Measurements from ENCODE around the gene COL19A1. TPM values are rescaled to one million over a fixed set of nuclear protein-coding genes. Genes with fewer than 3 reads are reported as not detected.

Gene COL19A1
- total and polyA plus RNA-seq, 4 donors = 0.09 to 4.4 (median 0.80) TPM; not detected in 1

DNA sequence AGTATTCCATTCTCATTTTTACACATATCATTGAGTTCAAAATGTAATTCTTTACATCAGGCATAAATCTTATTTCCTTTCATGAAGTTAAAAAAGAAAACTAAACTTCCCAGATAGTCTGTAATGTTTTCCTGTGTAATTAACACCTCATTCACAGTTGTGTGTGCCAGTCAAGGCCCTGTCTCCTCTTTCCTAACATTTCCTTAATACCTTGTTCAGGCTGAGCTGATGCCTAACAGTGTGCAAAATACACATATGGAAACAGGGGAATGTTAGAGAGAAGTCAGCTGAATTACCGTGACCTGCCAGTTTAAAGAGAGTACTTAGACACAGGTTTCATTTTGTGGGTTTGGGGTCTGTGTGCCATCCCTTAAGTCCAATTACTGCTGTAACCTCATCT is 227.8 kb downstream of the COL19A1 start:
- Histone ChIP-seq H3K4me1 (ENCODE audit: control insufficient read depth in 5 of 5, insufficient read depth in 5 of 5, low read length in 5 of 5) (peaks cover 0 to 5% (median 0%) of the 10 kb centered on the region in 5 donors), H3K36me3 (ENCODE audit: control insufficient read depth in 4 of 4, insufficient read depth in 4 of 4, low read length in 4 of 4) (no peaks in the 10 kb centered on the region), H3K9ac (ENCODE audit: insufficient read depth in 1 of 2, low read length in 2 of 2) (no peak overlapping the region), H3K27me3 (ENCODE audit: control insufficient read depth in 3 of 3, insufficient read depth in 3 of 3, low read length in 2 of 3) (no peaks in the 10 kb centered on the region), H3K4me3 (no peak overlapping the region), H3K9me3 (ENCODE audit: control insufficient read depth in 4 of 4, insufficient read depth in 3 of 4, low read length in 3 of 4) (no peaks in the 10 kb centered on the region), H3K27ac (ENCODE audit: low read depth in 1 of 2, low read length in 1 of 2) (no peak overlapping the region)
- TF ChIP-seq, protein P1, sequence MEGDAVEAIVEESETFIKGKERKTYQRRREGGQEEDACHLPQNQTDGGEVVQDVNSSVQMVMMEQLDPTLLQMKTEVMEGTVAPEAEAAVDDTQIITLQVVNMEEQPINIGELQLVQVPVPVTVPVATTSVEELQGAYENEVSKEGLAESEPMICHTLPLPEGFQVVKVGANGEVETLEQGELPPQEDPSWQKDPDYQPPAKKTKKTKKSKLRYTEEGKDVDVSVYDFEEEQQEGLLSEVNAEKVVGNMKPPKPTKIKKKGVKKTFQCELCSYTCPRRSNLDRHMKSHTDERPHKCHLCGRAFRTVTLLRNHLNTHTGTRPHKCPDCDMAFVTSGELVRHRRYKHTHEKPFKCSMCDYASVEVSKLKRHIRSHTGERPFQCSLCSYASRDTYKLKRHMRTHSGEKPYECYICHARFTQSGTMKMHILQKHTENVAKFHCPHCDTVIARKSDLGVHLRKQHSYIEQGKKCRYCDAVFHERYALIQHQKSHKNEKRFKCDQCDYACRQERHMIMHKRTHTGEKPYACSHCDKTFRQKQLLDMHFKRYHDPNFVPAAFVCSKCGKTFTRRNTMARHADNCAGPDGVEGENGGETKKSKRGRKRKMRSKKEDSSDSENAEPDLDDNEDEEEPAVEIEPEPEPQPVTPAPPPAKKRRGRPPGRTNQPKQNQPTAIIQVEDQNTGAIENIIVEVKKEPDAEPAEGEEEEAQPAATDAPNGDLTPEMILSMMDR (IDR thresholded peaks at IDR 0.05; ENCODE audit: control extremely low read depth, extremely low read depth) = no peak
- 82 to 89% methylated on average over 1 of the region's 1 CpG for WGBS, 2 donors
- ATAC-seq (ENCODE audit: insufficient read depth, low FRiP score) (no peak), DNase-seq (no peak)

DNA sequence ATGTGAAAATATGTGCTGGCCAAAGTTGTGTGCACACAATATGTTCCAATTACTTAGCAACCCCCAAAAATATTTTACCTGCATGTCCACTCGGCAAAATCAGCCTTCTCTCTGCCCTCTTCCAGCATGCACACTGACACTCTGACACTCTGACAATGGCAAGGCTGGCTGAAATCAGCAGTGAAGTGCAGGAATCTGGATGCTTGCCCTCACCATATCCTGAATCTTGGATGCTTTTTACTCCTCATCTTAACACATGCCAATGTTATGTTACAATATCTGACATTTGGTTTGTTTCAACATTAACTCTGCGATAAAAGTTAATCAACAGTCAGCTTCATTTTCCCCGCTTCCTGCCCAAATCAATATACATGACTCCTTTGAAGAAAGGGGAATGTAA is 233.4 kb downstream of the COL19A1 start:
- Histone ChIP-seq H3K36me3 (ENCODE audit: control insufficient read depth in 4 of 4, insufficient read depth in 4 of 4, low read length in 4 of 4) (no peaks in the 10 kb centered on the region), H3K9me3 (ENCODE audit: control insufficient read depth in 4 of 4, insufficient read depth in 3 of 4, low read length in 3 of 4) (no peaks in the 10 kb centered on the region), H3K9ac (ENCODE audit: insufficient read depth in 1 of 2, low read length in 2 of 2) (no peak overlapping the region), H3K27ac (ENCODE audit: low read depth in 1 of 2, low read length in 1 of 2) (no peak overlapping the region), H3K4me3 (no peak overlapping the region), H3K27me3 (ENCODE audit: control insufficient read depth in 3 of 3, insufficient read depth in 3 of 3, low read length in 2 of 3) (no peaks in the 10 kb centered on the region), H3K4me1 (ENCODE audit: control insufficient read depth in 5 of 5, insufficient read depth in 5 of 5, low read length in 5 of 5) (peaks cover 0 to 10% (median 0%) of the 10 kb centered on the region in 5 donors)
- ATAC-seq (ENCODE audit: insufficient read depth, low FRiP score) (no peak), DNase-seq (peak; percentile 23 to 48 (median 38))
- TF ChIP-seq, protein P1 (IDR thresholded peaks at IDR 0.05; ENCODE audit: control extremely low read depth, extremely low read depth) = no peak
- 62 to 76% methylated on average over 3 of the region's 3 CpGs for WGBS, 2 donors

DNA sequence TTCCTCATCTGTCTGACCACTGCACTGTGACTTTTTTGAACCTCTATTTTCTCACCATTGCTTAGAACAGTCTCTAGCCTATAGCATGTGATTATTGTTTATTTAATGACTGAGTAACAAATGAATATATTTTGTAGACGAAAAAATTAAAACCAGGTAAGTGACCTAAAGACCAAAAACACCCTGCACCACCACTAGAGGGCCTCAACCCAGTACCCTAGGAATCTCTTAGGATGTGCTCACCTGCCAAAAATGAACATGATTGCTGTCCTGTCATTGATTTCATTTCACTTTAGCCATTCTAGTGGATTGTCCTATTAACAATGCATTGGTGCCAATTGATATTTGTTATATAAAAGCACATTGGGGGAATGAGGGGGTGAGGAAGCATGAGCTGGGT is 237.4 kb downstream of the COL19A1 start:
- H3K27ac ChIP-seq (ENCODE audit: low read depth in 1 of 2, low read length in 1 of 2) = no peak overlapping the region
- 81 to 82% methylated on average over 1 of the region's 1 CpG for WGBS, 2 donors
- TF ChIP-seq, protein P1 (IDR thresholded peaks at IDR 0.05; ENCODE audit: control extremely low read depth, extremely low read depth) = no peak

More for the DNA sequence above, 237.4 kb downstream of the COL19A1 start:
- no peak overlapping the region for H3K4me3 ChIP-seq
- no peaks in the 10 kb centered on the region for H3K36me3 ChIP-seq (ENCODE audit: control insufficient read depth in 4 of 4, insufficient read depth in 4 of 4, low read length in 4 of 4)
- peaks cover 0 to 18% (median 0%) of the 10 kb centered on the region in 5 donors for H3K4me1 ChIP-seq (ENCODE audit: control insufficient read depth in 5 of 5, insufficient read depth in 5 of 5, low read length in 5 of 5)
- no peak for ATAC-seq (ENCODE audit: insufficient read depth, low FRiP score)
- H3K9ac ChIP-seq (ENCODE audit: insufficient read depth in 1 of 2, low read length in 2 of 2) = no peak overlapping the region
- DNase-seq = no peak
- no peaks in the 10 kb centered on the region for H3K9me3 ChIP-seq (ENCODE audit: control insufficient read depth in 4 of 4, insufficient read depth in 3 of 4, low read length in 3 of 4)
- H3K27me3 ChIP-seq (ENCODE audit: control insufficient read depth in 3 of 3, insufficient read depth in 3 of 3, low read length in 2 of 3) = no peaks in the 10 kb centered on the region
